ENCODE measurements around the gene SPTBN1. TPM values are rescaled to one million over a fixed set of nuclear protein-coding genes. Genes with fewer than 3 reads are reported as not detected.

The SPTBN1 gene
- total RNA-seq, 1 donor from 2014 or later: 601 TPM

DNA sequence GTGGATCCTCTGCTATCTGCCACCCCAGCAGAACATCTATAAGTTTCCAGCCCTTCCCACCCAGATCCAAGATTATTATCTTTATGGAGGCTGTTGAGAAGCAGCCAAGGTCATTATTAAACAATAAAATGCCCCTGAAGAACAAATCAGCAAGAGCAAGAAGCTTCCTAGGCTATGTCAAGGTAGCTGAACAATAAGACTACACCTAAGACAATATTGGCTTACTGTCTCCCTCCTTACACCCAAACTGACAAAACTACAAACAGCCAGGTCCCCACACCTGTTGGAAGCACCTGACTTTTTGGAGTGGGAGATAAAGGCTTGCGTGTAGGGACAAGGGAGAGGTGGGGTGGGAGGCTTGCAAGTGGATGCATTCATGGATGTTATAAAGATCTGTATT lies 128.5 kb downstream of the SPTBN1 start:
- Histone ChIP-seq H3K9me3 (no peaks in the 10 kb centered on the region), H3K27ac (no peak overlapping the region), H3K36me3 (peaks cover 6% of the 10 kb centered on the region), H3K4me3 (no peak overlapping the region), H3K4me1 (peaks cover 87% of the 10 kb centered on the region), H3K27me3 (ENCODE audit: low read depth) (no peaks in the 10 kb centered on the region)
- DNase-seq (no peak), ATAC-seq (no peak)
- intact Hi-C loops (cut with DNase I): no loop called here
- TF ChIP-seq CTCF (IDR thresholded peaks at IDR 0.05): no peak

GRCh38 chr2:54585136-54585733 lies 129.1 kb downstream of the SPTBN1 start:
- no peak overlapping the region for H3K4me3 ChIP-seq
- peaks cover 6% of the 10 kb centered on the region for H3K36me3 ChIP-seq
- DNase-seq (no peak), ATAC-seq (no peak)
- no peaks in the 10 kb centered on the region for H3K9me3 ChIP-seq
- no peak overlapping the region for H3K27ac ChIP-seq
- peaks cover 87% of the 10 kb centered on the region for H3K4me1 ChIP-seq
- no peak for TF ChIP-seq CTCF (IDR thresholded peaks at IDR 0.05)
- no peaks in the 10 kb centered on the region for H3K27me3 ChIP-seq (ENCODE audit: low read depth)
- intact Hi-C loops (cut with DNase I): no loop called here

- Histone ChIP-seq H3K4me3 (no peak overlapping the region), H3K36me3 (peaks cover 6% of the 10 kb centered on the region), H3K27ac (no peak overlapping the region), H3K4me1 (peaks cover 87% of the 10 kb centered on the region), H3K9me3 (no peaks in the 10 kb centered on the region), H3K27me3 (ENCODE audit: low read depth) (no peaks in the 10 kb centered on the region)
- intact Hi-C loops (cut with DNase I): no loop called here
- ATAC-seq (no peak), DNase-seq (no peak)
- TF ChIP-seq CTCF (IDR thresholded peaks at IDR 0.05): no peak
Observed at GRCh38 chr2:54586062-54586461, 129.9 kb downstream of the SPTBN1 start.

- ATAC-seq (no peak), DNase-seq (no peak)
- Histone ChIP-seq H3K27ac (no peak overlapping the region), H3K9me3 (no peaks in the 10 kb centered on the region), H3K27me3 (ENCODE audit: low read depth) (no peaks in the 10 kb centered on the region), H3K4me3 (no peak overlapping the region), H3K36me3 (peaks cover 6% of the 10 kb centered on the region), H3K4me1 (peaks cover 87% of the 10 kb centered on the region)
- no peak for TF ChIP-seq CTCF (IDR thresholded peaks at IDR 0.05)
- intact Hi-C loops (cut with DNase I): no loop called here
Observed at GRCh38 chr2:54586494-54586893, 130.4 kb downstream of the SPTBN1 start.

DNA sequence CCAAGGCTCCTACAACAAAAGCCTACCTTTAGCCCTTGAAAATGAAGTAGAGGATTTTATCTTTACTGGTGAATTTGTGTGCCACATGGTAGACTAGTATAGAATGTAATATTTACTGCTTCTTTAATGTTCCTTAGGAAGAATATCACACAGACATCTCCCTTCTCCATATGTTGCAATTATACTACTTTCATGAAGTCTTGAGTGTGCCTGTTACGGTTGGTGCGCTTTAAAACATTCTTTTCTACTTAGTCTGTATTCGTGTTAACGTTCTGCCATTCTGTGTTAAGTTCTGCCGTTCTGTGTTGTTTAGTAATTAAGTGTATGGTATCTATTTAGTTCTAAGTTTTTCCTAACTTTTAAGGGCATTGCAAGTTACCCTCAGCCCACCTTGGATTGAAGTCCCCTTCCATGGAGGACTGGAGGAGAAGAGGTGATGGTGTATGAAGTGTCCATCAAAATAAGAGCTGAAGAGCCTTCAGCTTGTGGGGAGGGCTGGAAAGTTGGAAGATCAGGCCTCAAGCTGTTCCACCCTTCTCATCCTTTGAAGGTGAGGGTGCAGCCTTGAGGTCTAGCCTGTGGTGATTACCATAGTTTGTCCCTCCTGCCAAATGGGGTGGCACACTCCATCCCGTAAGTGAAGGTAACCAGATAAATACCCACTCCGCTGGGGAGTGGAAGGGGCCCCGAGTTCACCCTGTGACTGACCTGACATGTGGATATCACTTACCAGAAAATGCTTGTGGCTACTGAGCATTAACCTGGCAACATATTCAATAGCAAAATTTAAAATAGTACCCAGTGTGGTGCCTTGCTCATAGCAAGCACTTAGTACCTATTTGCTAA lies 131.3 kb downstream of the SPTBN1 start:
- ATAC-seq (no peak), DNase-seq (no peak)
- H3K9me3 ChIP-seq: no peaks in the 10 kb centered on the region
- intact Hi-C loops (cut with DNase I): no loop called here
- H3K4me1 ChIP-seq: peaks cover 82% of the 10 kb centered on the region
- H3K27ac ChIP-seq: no peak overlapping the region
- H3K36me3 ChIP-seq: peaks cover 6% of the 10 kb centered on the region
- no peaks in the 10 kb centered on the region for H3K27me3 ChIP-seq (ENCODE audit: low read depth)
- H3K4me3 ChIP-seq: no peak overlapping the region
- no peak for TF ChIP-seq CTCF (IDR thresholded peaks at IDR 0.05)
